HepG2 (cell line): ENCODE data around the gene C9orf43. TPM values are rescaled to one million over a fixed set of nuclear protein-coding genes. Genes with fewer than 3 reads are reported as not detected.

Experiments
- ATAC-seq: fragments of 200-7000 bp; cut with Tn5 transposase; 3 replicates; pipeline ENCODE4 v1.9.1; 2020; ENCODE audit warnings: mild to moderate bottlenecking, moderate library complexity
- BruUV-seq: library from RNA; stranded (reverse); fragments of 400-500 nt; replicated peaks from 2 replicates; lab custom pipeline; 2021; lab: Mats Ljungman, UMichigan
- CTCF ChIA-PET: fragments of 300-600 bp; formaldehyde crosslinking; extraction: SDS; loops from one replicate; lab custom pipeline; 2021; ENCODE audit warnings: low total read pairs, inconsistent platforms, low intra/inter-chr PET ratio; lab: Yijun Ruan, JAX
- POLR2A ChIA-PET: fragments of 350-600 bp; sonication (Branson Sonifier 250); formaldehyde crosslinking; loops from one replicate; lab custom pipeline; 2020; ENCODE audit warnings: antibody characterized with exemption, inconsistent platforms; lab: Yijun Ruan, JAX
- DNase-seq: peaks from one replicate; pipeline ENCODE4 v3.0.0-alpha.2; 2015; ENCODE audit warnings: low spot score
- FAIRE-seq: peaks from 3 replicates; lab custom pipeline; 2011; peaks lifted over from hg19 to GRCh38; lab: Jason Lieb, UNC
- H2AFZ ChIP-seq: one replicate; pipeline ENCODE4 v1.6.1; 2011; ENCODE audit warnings: low read length, inconsistent platforms
- H3K27ac ChIP-seq: fragments of 300-600 bp; 3 replicates; pipeline ENCODE4 v1.8.0; 2011; ENCODE audit warnings: mixed run types, mild to moderate bottlenecking, mixed read lengths, low read length, inconsistent platforms; ENCODE audit not compliant: insufficient read depth; ENCODE audit errors: extremely low read length
- H3K27me3 ChIP-seq, 2 experiments: fragments of 200-600 bp in 1 of 2; 2 replicates in 1 of 2; 3 replicates in 1 of 2; pipeline versions ENCODE4 v1.6.0 to v1.8.0; 2011; ENCODE audit warnings: low read length in 2 of 2, mild to moderate bottlenecking in 2 of 2, moderate library complexity in 2 of 2, inconsistent platforms in 1 of 2; ENCODE audit not compliant: insufficient read depth in 2 of 2, control insufficient read depth in 1 of 2
- H3K36me3 ChIP-seq, 2 experiments: fragments of 200-600 bp in 1 of 2; replicated peaks in 1 of 2; 2 replicates in 1 of 2; 3 replicates in 1 of 2; pipeline versions ENCODE4 v1.5.1 to v1.8.0; 2011; ENCODE audit warnings: low read length in 2 of 2, inconsistent platforms in 1 of 2; ENCODE audit not compliant: insufficient read depth in 2 of 2, control insufficient read depth in 1 of 2
- H3K4me1 ChIP-seq: 2 replicates; pipeline ENCODE4 v1.5.1; 2012; ENCODE audit warnings: low read length, inconsistent platforms; ENCODE audit not compliant: insufficient read depth
- H3K4me2 ChIP-seq: 2 replicates; pipeline ENCODE4 v1.6.0; 2011; ENCODE audit warnings: low read depth, low read length, inconsistent platforms
- H3K4me3 ChIP-seq, 3 experiments: fragments of 200-600 bp in 1 of 3; sonication (generic), shearing (Covaris generic) in 1 of 3; replicated peaks in 1 of 3; 2 replicates each; pipeline ENCODE4 v1.5.1; 2011 to 2016; ENCODE audit warnings: low read length in 3 of 3, inconsistent platforms in 2 of 3, low read depth in 2 of 3, mild to moderate bottlenecking in 2 of 3, control low read depth in 1 of 3, mixed read lengths in 1 of 3; ENCODE audit not compliant: insufficient read depth in 1 of 3
- H3K79me2 ChIP-seq: one replicate; pipeline ENCODE4 v1.6.1; 2011; ENCODE audit warnings: low read length, inconsistent platforms; ENCODE audit not compliant: insufficient read depth
- H3K9ac ChIP-seq: 2 replicates; pipeline ENCODE4 v1.6.0; 2011; ENCODE audit warnings: mild to moderate bottlenecking, low read depth, low read length, inconsistent platforms; ENCODE audit not compliant: insufficient read depth
- H3K9me3 ChIP-seq: 2 replicates; pipeline ENCODE4 v1.5.1; 2012; ENCODE audit warnings: mild to moderate bottlenecking, low read length
- H4K20me1 ChIP-seq: 2 replicates; pipeline ENCODE4 v1.6.0; 2011; ENCODE audit warnings: inconsistent platforms, mild to moderate bottlenecking, low read length, moderate library complexity; ENCODE audit not compliant: insufficient read depth
- ARHGAP35 ChIP-seq: sonication (generic); formaldehyde crosslinking; IDR thresholded peaks from 2 replicates; pipeline ENCODE4 v1.9.0; 2022; ENCODE audit warnings: mild to moderate bottlenecking, inconsistent platforms, moderate library complexity, missing genetic modification reagents, borderline replicate concordance
- KDM4B ChIP-seq: sonication (generic); formaldehyde crosslinking; IDR thresholded peaks from 2 replicates; pipeline ENCODE4 v1.4.0; 2020; ENCODE audit warnings: missing genetic modification reagents
- KLF15 ChIP-seq: sonication (generic); formaldehyde crosslinking; IDR thresholded peaks from 2 replicates; pipeline ENCODE4 v1.8.1; 2023; ENCODE audit warnings: borderline replicate concordance, mild to moderate bottlenecking, inconsistent platforms, missing genetic modification reagents, mixed read lengths
- MATR3 ChIP-seq: sonication (generic); formaldehyde crosslinking; IDR thresholded peaks from 2 replicates; pipeline ENCODE4 v1.4.0; 2020; ENCODE audit warnings: missing genetic modification reagents
- NBN ChIP-seq: fragments of 450-650 bp; conservative IDR thresholded peaks from 2 replicates; pipeline ENCODE4 v1.6.1; 2017
- RARG ChIP-seq: sonication (generic); formaldehyde crosslinking; IDR thresholded peaks from 2 replicates; pipeline ENCODE4 v1.4.0; 2020; ENCODE audit warnings: low read depth, mild to moderate bottlenecking, missing genetic modification reagents
- SUZ12 ChIP-seq: fragments of 150-350 bp; IDR thresholded peaks from 2 replicates; pipeline ENCODE4 v1.6.1; 2014; ENCODE audit warnings: low read depth, low read length
- TAF15 ChIP-seq: fragments of 200-400 bp; formaldehyde crosslinking; IDR thresholded peaks from one replicate; pipeline ENCODE4 v1.6.1; 2018; ENCODE audit warnings: mild to moderate bottlenecking, low read depth, low read length; ENCODE audit not compliant: poor library complexity, severe bottlenecking
- TERF1 ChIP-seq: sonication (generic); formaldehyde crosslinking; IDR thresholded peaks from 2 replicates; pipeline ENCODE4 v1.8.0; 2022; ENCODE audit warnings: mild to moderate bottlenecking, missing genetic modification reagents, moderate library complexity
- ZBTB46 ChIP-seq: sonication (generic); formaldehyde crosslinking; IDR thresholded peaks from 2 replicates; pipeline ENCODE4 v1.4.0; 2020; ENCODE audit warnings: mild to moderate bottlenecking, missing genetic modification reagents, borderline replicate concordance
- ZNF20 ChIP-seq: sonication (generic); formaldehyde crosslinking; IDR thresholded peaks from 2 replicates; pipeline ENCODE4 v1.4.0; 2020; ENCODE audit warnings: mild to moderate bottlenecking, moderate library complexity, missing genetic modification reagents
- ZNF264 ChIP-seq: sonication (generic); formaldehyde crosslinking; IDR thresholded peaks from 2 replicates; pipeline ENCODE4 v1.4.0; 2020; ENCODE audit warnings: missing genetic modification reagents
- ZNF766 ChIP-seq: sonication (generic); formaldehyde crosslinking; IDR thresholded peaks from 2 replicates; pipeline ENCODE4 v1.5.0; 2020; ENCODE audit warnings: missing genetic modification reagents, borderline replicate concordance
- ZNF776 ChIP-seq: sonication (generic); formaldehyde crosslinking; IDR thresholded peaks from 2 replicates; pipeline ENCODE4 v1.4.0; 2020; ENCODE audit warnings: mild to moderate bottlenecking, missing genetic modification reagents
- ZSCAN22 ChIP-seq: sonication (generic); formaldehyde crosslinking; IDR thresholded peaks from 2 replicates; pipeline ENCODE4 v1.4.0; 2020; ENCODE audit warnings: mild to moderate bottlenecking, missing genetic modification reagents
- WGBS: methylation state at CpG from one replicate; pipeline ENCODE4 v1.1.6; 2017; ENCODE audit warnings: low lambda C conversion rate; 5-methylcytosine and 5-hydroxymethylcytosine counted together
- in situ Hi-C: cut with HindIII; loops from 2 replicates; pipeline ENCODE4 v1.10.0; 2017; ENCODE audit warnings: low pct_unique_long_range_greater_than_20kb; ENCODE audit not compliant: extremely low pct_ligation_motif_present
- intact Hi-C: fragments of 100-400 bp; cut with micrococcal nuclease; formaldehyde crosslinking; loops from one replicate; pipeline ENCODE4 v1.10.0; 2022; ENCODE audit not compliant: unreplicated experiment
- polyA plus RNA-seq, 8 experiments: library from polyadenylated mRNA; depleted of rRNA in 3 of 8; stranded (reverse) in 7 of 8; unstranded in 1 of 8; fragments of >200 nt; fragmentation: Illumina TruSeq in 4 of 8; extraction: Trizol in 4 of 8; gene quantifications; 2 replicates each; pipeline versions ENCODE4 v1.2.1 to v1.2.3, GENCODE V29; 2011 to 2016; ENCODE audit warnings: low read depth in 4 of 8, missing spikeins in 1 of 8, mixed read lengths in 1 of 8; ENCODE audit not compliant: insufficient read depth in 1 of 8
- total RNA-seq, 5 experiments: library from RNA; depleted of rRNA; stranded (reverse); fragments of >200 nt; fragmentation: Illumina TruSeq; extraction: Trizol; gene quantifications; 2 replicates each; pipeline ENCODE4 v1.2.3, GENCODE V29; 2016; ENCODE audit warnings: low read depth in 1 of 5
- TF ChIP-seq, protein P1 (sequence below): sonication (generic); formaldehyde crosslinking; IDR thresholded peaks from 2 replicates; pipeline ENCODE4 v1.4.0; 2020; ENCODE audit warnings: mild to moderate bottlenecking, low read depth, missing genetic modification reagents
- TF ChIP-seq, protein P2 (sequence below): sonication (generic); formaldehyde crosslinking; IDR thresholded peaks from 2 replicates; pipeline ENCODE4 v1.4.0; 2020; ENCODE audit warnings: missing genetic modification reagents

The C9orf43 gene
- total and polyA plus RNA-seq, 2 of the 13 experiments (the other 11 are each of a cell fraction or from before 2014, with no cell fraction given), result 0.24 to 0.31 TPM

GRCh38 chr9:113471143-113471542 lies 60.6 kb downstream of the C9orf43 start:
- ATAC-seq (no peak), FAIRE-seq (no peak), DNase-seq (no peak)
- CTCF ChIA-PET, result no interaction called here
- WGBS, result 95% methylated on average over 1 of the region's 1 CpG
- Histone ChIP-seq H3K9me3 (no peaks in the 10 kb centered on the region), H3K27ac (no peak overlapping the region), H3K4me3 (no peak overlapping the region), H3K9ac (no peak overlapping the region), H3K36me3 (peaks cover 1 to 8% of the 10 kb centered on the region in 2 experiments; a peak in 1 of 5 replicates), H3K79me2 (peaks cover 84% of the 10 kb centered on the region), H3K4me2 (no peak overlapping the region), H3K27me3 (no peaks in the 10 kb centered on the region), H2AFZ (no peak overlapping the region), H4K20me1 (no peaks in the 10 kb centered on the region), H3K4me1 (peaks cover 58% of the 10 kb centered on the region)
- no TSS peak for BruUV-seq
- in situ Hi-C loops, result no loop called here
- intact Hi-C loops, result no loop called here
- TF ChIP-seq NBN (no peak), TERF1 (CRISPR knock-in tag) (no peak), ZNF264 (no peak), SUZ12 (no peak), ARHGAP35 (CRISPR knock-in tag) (no peak), ZNF20 (CRISPR knock-in tag) (no peak), ZBTB46 (no peak), ZNF766 (CRISPR knock-in tag) (no peak), ZSCAN22 (no peak), TAF15 (no peak), KDM4B (CRISPR knock-in tag) (no peak), MATR3 (CRISPR knock-in tag) (no peak), RARG (CRISPR knock-in tag) (no peak), KLF15 (CRISPR knock-in tag) (no peak), ZNF776 (CRISPR knock-in tag) (no peak)
- TF ChIP-seq, protein P1, sequence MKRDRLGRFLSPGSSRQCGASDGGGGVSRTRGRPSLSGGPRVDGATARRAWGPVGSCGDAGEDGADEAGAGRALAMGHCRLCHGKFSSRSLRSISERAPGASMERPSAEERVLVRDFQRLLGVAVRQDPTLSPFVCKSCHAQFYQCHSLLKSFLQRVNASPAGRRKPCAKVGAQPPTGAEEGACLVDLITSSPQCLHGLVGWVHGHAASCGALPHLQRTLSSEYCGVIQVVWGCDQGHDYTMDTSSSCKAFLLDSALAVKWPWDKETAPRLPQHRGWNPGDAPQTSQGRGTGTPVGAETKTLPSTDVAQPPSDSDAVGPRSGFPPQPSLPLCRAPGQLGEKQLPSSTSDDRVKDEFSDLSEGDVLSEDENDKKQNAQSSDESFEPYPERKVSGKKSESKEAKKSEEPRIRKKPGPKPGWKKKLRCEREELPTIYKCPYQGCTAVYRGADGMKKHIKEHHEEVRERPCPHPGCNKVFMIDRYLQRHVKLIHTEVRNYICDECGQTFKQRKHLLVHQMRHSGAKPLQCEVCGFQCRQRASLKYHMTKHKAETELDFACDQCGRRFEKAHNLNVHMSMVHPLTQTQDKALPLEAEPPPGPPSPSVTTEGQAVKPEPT (CRISPR knock-in tag), result no peak
- TF ChIP-seq, protein P2, sequence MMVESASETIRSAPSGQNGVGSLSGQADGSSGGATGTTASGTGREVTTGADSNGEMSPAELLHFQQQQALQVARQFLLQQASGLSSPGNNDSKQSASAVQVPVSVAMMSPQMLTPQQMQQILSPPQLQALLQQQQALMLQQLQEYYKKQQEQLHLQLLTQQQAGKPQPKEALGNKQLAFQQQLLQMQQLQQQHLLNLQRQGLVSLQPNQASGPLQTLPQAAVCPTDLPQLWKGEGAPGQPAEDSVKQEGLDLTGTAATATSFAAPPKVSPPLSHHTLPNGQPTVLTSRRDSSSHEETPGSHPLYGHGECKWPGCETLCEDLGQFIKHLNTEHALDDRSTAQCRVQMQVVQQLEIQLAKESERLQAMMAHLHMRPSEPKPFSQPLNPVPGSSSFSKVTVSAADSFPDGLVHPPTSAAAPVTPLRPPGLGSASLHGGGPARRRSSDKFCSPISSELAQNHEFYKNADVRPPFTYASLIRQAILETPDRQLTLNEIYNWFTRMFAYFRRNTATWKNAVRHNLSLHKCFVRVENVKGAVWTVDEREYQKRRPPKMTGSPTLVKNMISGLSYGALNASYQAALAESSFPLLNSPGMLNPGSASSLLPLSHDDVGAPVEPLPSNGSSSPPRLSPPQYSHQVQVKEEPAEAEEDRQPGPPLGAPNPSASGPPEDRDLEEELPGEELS (CRISPR knock-in tag), result no peak
- POLR2A ChIA-PET, result interaction anchor here (1.9 kb wide), 1 partner anchor 34 kb away, joined by 6 read pairs; no protein-coding TSS in a partner anchor
